GM12892 (cell line): ENCODE results near the gene SYTL2.

Source experiments
- POLR2A ChIP-seq: IDR thresholded peaks from 2 replicates; pipeline ENCODE4 v1.6.1; 2011; ENCODE audit warnings: low read depth, low read length, control low read depth
- POLR2AphosphoS5 ChIP-seq: IDR thresholded peaks from 2 replicates; pipeline ENCODE4 v1.6.1; 2011; ENCODE audit warnings: low read depth, low read length, control low read depth
- TAF1 ChIP-seq: IDR thresholded peaks from 2 replicates; pipeline ENCODE4 v1.6.1; 2011; ENCODE audit warnings: low read depth, mild to moderate bottlenecking, control low read depth, low read length, borderline replicate concordance

DNA sequence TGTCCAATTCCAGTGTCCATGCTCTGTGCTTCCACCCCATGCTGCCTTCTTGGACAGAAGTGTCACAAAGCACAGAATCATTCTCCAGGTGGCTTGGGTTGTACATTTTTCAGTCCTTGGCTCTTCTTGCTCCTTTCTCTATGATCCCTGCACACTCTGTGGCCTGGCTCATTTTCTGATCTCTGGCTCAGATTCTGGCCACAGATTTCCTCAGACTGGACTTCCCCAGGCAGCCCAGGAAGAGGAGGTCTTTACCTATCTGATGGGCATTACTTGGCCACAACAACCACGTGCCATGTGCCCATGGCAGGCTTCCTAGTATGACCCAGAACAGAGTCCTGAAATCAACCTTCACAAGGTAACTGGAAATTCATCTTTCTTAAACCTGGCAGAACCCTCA is 27.2 kb downstream of the SYTL2 start:
- no peak for TF ChIP-seq POLR2A
- TF ChIP-seq POLR2AphosphoS5, result no peak
- TF ChIP-seq TAF1, result no peak
